HG02943 (cell line): Measurements from ENCODE around the gene LYZ.
A peak's percentile ranks its signal among the peaks of the same experiment; 100 is the strongest.

Experiments used
- ATAC-seq: cut with Tn5 transposase; IDR thresholded peaks from one replicate; pipeline ENCODE4 v1.9.1; 2021; ENCODE audit warnings: mild to moderate bottlenecking, low read depth, moderate library complexity; ENCODE audit not compliant: unreplicated experiment

The LYZ gene

GRCh38 chr12:69338120-69338859, 9.9 kb upstream of the LYZ start:
- no peak for ATAC-seq

- ATAC-seq, result no peak
Observed at GRCh38 chr12:69338936-69339335, 9.2 kb upstream of the LYZ start.

GRCh38 chr12:69339999-69340398, 8.2 kb upstream of the LYZ start:
- ATAC-seq, result no peak

GRCh38 chr12:69341328-69341727, 6.9 kb upstream of the LYZ start:
- no peak for ATAC-seq

- ATAC-seq, result no peak
Observed at GRCh38 chr12:69342421-69342820, 5.8 kb upstream of the LYZ start.

GRCh38 chr12:69343357-69343756, 4.8 kb upstream of the LYZ start:
- no peak for ATAC-seq

- ATAC-seq, result no peak
Observed at GRCh38 chr12:69343885-69344612, 4.1 kb upstream of the LYZ start.

GRCh38 chr12:69345077-69345476, 3.1 kb upstream of the LYZ start:
- ATAC-seq, result no peak

GRCh38 chr12:69345742-69346141, 2.4 kb upstream of the LYZ start:
- ATAC-seq, result no peak

- no peak for ATAC-seq
Observed at GRCh38 chr12:69350002-69350626, 1.9 kb downstream of the LYZ start.

- no peak for ATAC-seq
Observed at GRCh38 chr12:69350777-69351176, 2.6 kb downstream of the LYZ start.

GRCh38 chr12:69351462-69352236, 3.5 kb downstream of the LYZ start:
- ATAC-seq, result no peak

- ATAC-seq, result no peak
Observed at GRCh38 chr12:69352904-69353303, 4.7 kb downstream of the LYZ start.

GRCh38 chr12:69354172-69354555, 6.0 kb downstream of the LYZ start:
- ATAC-seq, result no peak

GRCh38 chr12:69354556-69355187, 6.5 kb downstream of the LYZ start:
- no peak for ATAC-seq

- ATAC-seq, result no peak
Observed at GRCh38 chr12:69355363-69356028, 7.3 kb downstream of the LYZ start.

GRCh38 chr12:69359531-69360347, 11.6 kb downstream of the LYZ start, which contains the start of gene YEATS4:
YEATS4 (plus strand) TSS chr12:69359743; CDS start chr12:69359973, 230 bp downstream.
- ATAC-seq, result peak; percentile 84

- ATAC-seq, result no peak
Observed at GRCh38 chr12:69360348-69360672, 12.1 kb downstream of the LYZ start.

- ATAC-seq, result no peak
Observed at GRCh38 chr12:69366796-69367195, 18.6 kb downstream of the LYZ start.
